ENCODE data around the gene PPP5C. TPM values are rescaled to one million over a fixed set of nuclear protein-coding genes. Genes with fewer than 3 reads are reported as not detected.
"Not testable (repeated sequence)": the region's sequence is repeated elsewhere in the genome, so short reads cannot be mapped to it uniquely, and the experiment has no call there.

The PPP5C gene
- total and polyA plus RNA-seq, 3 donors from 2014 or later, result 49.1 to 72.8 (median 71.7) TPM

DNA sequence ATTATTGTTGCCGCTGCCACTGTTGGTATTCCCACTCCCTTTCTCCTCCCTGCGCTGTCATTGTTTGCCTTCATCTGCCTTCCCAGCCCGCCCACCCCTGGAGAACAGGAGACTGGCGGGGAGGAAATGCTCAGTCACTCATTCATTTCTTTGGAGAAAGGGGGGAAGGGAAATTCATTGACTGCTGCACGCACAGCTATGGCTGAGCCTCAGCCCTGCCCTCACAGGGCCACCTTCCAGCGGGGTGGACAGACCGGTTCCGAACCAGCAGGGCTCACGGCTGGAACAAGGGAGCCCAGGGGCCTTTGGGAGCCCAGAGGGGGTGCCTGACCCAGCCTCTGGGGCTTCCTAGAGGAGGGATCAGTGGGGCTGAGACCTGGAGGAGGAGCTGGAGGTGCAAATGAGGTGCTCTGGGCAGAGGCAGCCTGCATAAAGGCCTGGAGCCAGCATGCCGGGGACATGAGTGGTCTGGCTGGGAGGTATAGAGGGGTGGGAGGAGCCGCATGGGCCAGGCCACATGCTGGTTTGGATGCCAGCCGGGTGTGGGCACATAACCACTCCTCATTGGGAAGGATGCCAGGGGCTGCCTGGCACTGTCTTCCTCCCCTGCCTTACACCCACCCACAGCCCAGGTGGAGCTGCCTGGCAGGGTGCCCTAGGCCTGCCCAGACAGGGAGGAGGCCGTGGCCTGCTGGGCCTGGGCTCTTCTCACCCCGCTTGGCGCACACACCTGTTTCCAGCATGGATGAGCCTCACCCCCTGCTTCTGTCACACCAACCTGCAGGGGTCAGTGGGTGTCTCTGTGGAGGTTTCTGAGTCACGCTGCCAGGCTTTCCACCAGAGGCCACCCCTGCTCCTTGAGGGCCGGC is 26.8 kb downstream of the PPP5C start:
- no peaks in the 10 kb centered on the region for H3K9me3 ChIP-seq
- 62 to 63% methylated on average over 13 to 17 of the region's 17 CpGs for WGBS, 2 donors
- no peak overlapping the region for H3K4me3 ChIP-seq
- H3K36me3 ChIP-seq (ENCODE audit: low read depth, missing control alignments), result no peaks in the 10 kb centered on the region
- TF ChIP-seq, protein P1, sequence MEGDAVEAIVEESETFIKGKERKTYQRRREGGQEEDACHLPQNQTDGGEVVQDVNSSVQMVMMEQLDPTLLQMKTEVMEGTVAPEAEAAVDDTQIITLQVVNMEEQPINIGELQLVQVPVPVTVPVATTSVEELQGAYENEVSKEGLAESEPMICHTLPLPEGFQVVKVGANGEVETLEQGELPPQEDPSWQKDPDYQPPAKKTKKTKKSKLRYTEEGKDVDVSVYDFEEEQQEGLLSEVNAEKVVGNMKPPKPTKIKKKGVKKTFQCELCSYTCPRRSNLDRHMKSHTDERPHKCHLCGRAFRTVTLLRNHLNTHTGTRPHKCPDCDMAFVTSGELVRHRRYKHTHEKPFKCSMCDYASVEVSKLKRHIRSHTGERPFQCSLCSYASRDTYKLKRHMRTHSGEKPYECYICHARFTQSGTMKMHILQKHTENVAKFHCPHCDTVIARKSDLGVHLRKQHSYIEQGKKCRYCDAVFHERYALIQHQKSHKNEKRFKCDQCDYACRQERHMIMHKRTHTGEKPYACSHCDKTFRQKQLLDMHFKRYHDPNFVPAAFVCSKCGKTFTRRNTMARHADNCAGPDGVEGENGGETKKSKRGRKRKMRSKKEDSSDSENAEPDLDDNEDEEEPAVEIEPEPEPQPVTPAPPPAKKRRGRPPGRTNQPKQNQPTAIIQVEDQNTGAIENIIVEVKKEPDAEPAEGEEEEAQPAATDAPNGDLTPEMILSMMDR (IDR thresholded peaks at IDR 0.05), result no peak
- no peak for TF ChIP-seq POLR2A (IDR thresholded peaks at IDR 0.05)
- intact Hi-C loops (cut with DNase I; ENCODE audit: low total_unique reads), result no loop called here
- H3K27me3 ChIP-seq, result no peaks in the 10 kb centered on the region
- no peak for DNase-seq
- H3K4me1 ChIP-seq, result peaks cover 11% of the 10 kb centered on the region
- no peak overlapping the region for H3K27ac ChIP-seq

DNA sequence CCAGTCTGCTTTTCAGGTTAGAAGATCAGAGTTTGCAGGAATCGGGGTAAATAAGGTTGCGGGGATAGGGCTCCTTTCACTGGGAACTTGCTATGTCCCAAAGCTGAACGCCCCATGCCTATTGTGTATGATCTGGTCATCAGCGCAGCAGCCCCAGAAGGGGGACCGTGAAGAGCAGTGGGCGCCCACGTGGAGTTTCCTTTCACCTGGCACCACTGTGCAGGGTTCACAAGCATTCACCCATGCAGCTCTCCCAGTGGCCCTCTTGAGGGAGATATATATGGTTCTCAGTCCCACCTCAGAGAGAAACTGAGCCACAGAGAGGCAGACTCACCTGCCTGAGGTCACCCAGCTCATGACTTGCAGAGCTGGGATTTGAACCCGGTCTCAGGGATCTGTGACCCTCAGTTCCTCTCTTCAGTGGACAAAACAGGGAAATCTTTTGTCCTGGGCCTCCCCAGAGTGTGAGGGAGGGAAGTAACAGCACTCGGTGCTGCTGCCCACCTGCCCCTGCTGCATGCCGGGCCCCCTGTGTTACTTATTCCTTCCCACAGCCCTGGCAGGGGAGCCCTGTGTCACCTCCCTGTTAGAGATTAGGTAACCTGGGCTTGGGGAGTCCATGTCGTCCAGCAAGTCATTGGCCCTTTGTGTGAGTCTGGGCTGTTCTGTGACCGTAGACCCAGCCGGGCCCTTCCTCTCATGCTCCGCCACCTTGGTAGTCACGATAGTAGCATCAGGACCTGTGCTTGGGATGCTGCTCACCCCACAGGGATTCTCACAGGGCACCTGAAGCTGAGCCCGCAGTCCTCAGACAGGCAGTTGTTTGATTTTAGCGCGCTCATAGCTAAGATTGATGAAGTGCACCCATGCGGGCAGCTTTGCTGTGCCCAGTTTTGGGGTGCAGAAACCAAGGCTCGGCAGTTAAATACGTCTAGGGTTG is 27.9 kb downstream of the PPP5C start:
- Histone ChIP-seq H3K4me3 (no peak overlapping the region), H3K27me3 (no peaks in the 10 kb centered on the region), H3K27ac (no peak overlapping the region), H3K36me3 (ENCODE audit: low read depth, missing control alignments) (no peaks in the 10 kb centered on the region), H3K4me1 (peaks cover 11% of the 10 kb centered on the region), H3K9me3 (no peaks in the 10 kb centered on the region)
- DNase-seq, result no peak
- 95% methylated on average over 20 to 21 of the region's 21 CpGs for WGBS, 2 donors
- TF ChIP-seq POLR2A (IDR thresholded peaks at IDR 0.05), result no peak
- TF ChIP-seq, protein P1 (IDR thresholded peaks at IDR 0.05), result no peak
- intact Hi-C loops (cut with DNase I; ENCODE audit: low total_unique reads), result no loop called here

DNA sequence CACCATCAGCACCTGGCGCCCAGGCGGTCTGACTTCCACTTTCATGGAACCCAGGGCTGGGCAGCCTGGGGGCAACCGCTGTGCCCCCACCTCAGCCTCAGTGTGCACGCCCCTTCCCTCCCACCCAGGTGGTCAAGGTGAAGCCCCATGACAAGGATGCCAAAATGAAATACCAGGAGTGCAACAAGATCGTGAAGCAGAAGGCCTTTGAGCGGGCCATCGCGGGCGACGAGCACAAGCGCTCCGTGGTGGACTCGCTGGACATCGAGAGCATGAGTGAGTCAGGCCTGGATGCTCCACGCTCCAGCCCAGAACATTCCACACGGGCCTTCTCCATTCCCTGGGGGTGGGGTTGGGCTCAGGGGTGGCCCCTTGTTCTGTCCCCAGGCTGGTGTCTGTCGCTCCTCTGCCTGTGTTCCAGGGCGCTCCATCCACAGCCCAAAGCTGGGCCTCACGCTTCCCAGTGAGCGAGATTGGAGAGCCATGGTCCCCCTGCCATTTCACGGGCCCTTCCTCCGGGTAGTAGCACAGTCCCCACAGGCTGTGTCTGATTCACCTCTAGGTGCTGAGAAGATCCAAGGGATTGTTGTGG is 28.7 kb downstream of the PPP5C start:
- DNase-seq, result not testable (repeated sequence)
- 94 to 97% methylated on average over 19 to 22 of the region's 22 CpGs for WGBS, 2 donors

DNA sequence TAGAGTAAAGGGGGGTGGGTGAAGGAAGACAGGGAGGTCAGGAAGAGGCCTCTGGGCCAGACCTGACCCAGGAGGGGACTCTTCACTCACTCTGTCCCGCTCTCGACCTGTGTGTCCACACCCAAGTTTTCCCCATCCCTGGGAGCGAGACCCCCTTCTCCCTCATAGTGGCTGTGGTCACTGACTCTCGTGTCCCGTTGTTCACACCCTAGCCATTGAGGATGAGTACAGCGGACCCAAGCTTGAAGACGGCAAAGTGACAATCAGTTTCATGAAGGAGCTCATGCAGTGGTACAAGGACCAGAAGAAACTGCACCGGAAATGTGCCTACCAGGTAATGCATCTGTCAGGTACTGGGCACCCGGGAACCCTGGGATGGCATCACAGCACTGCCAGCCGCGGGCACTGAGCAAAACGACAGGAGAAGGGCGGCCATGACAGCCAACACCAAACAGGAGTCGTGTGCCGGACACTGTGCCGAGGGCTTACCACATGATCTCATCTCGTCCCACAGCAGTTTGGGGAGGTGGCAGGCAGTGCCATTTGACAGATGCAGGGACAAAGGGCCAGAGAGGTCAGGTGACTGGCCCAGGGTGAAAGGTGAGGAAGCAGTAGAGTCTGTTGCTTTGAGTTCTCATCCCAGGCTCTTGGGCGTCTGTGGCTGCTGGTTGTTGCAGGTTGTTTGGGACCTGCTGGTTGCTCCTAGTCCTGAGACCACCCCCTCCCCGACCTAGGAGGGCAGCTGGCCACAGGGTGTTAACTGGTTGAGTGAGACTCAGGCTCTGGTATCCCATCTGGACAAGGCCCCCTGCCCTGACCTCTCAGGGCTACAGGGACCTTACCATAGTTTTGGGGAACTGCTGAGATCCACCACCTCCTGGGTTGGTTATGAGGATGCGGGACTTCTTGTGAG is 29.6 kb downstream of the PPP5C start:
- intact Hi-C loops (cut with DNase I; ENCODE audit: low total_unique reads), result no loop called here
- TF ChIP-seq, protein P1 (IDR thresholded peaks at IDR 0.05), result no peak
- no peak for TF ChIP-seq POLR2A (IDR thresholded peaks at IDR 0.05)
- 94 to 96% methylated on average over 17 to 20 of the region's 20 CpGs for WGBS, 2 donors
- H3K9me3 ChIP-seq, result no peaks in the 10 kb centered on the region
- peaks cover 11% of the 10 kb centered on the region for H3K4me1 ChIP-seq
- no peak for DNase-seq
- no peak overlapping the region for H3K27ac ChIP-seq
- H3K36me3 ChIP-seq (ENCODE audit: low read depth, missing control alignments), result no peaks in the 10 kb centered on the region
- no peak overlapping the region for H3K4me3 ChIP-seq
- H3K27me3 ChIP-seq, result no peaks in the 10 kb centered on the region

More for the DNA sequence above, 28.7 kb downstream of the PPP5C start:
- H3K36me3 ChIP-seq (ENCODE audit: low read depth, missing control alignments); H3K4me3 ChIP-seq; H3K9me3 ChIP-seq; H3K27me3 ChIP-seq; H3K27ac ChIP-seq; intact Hi-C loops (cut with DNase I; ENCODE audit: low total_unique reads): not testable (repeated sequence)
- peaks cover 11% of the 10 kb centered on the region for H3K4me1 ChIP-seq
